Cardiac muscle cell (in vitro differentiated cells and primary cell): ENCODE results near the gene NRL. TPM values are rescaled to one million over a fixed set of nuclear protein-coding genes. Genes with fewer than 3 reads are reported as not detected.

ENCODE experiments used
- DNase-seq, 2 donors: peaks; one replicate each; pipeline versions ENCODE4 v3.0.0 to v3.0.0-alpha.2; 2010 to 2017; ENCODE audit warnings: low read depth in 1 of 2, low spot score in 1 of 2
- H3K27ac ChIP-seq: fragments of 200-600 bp; sonication (generic); 2 replicates; pipeline ENCODE4 v1.5.1; 2016
- H3K27me3 ChIP-seq: fragments of 200-600 bp; sonication (generic); 2 replicates; pipeline ENCODE4 v1.6.0; 2016; ENCODE audit warnings: control low read depth
- H3K36me3 ChIP-seq: fragments of 200-600 bp; sonication (generic); 2 replicates; pipeline ENCODE4 v1.5.1; 2016; ENCODE audit warnings: control low read depth
- H3K4me1 ChIP-seq: fragments of 200-600 bp; sonication (generic); 2 replicates; pipeline ENCODE4 v1.8.1; 2017; ENCODE audit warnings: low read depth, mild to moderate bottlenecking, mixed run types
- H3K4me3 ChIP-seq: fragments of 200-600 bp; sonication (generic); 2 replicates; pipeline ENCODE4 v1.5.1; 2016; ENCODE audit warnings: mild to moderate bottlenecking
- H3K9me3 ChIP-seq: fragments of 200-600 bp; sonication (generic); 2 replicates; pipeline ENCODE4 v1.5.1; 2017; ENCODE audit warnings: low read depth, mild to moderate bottlenecking, control low read depth
- polyA plus RNA-seq: library from polyadenylated mRNA; unstranded; fragments of >200 nt; fragmentation: Nextera tagmentation; extraction: Ambion mirVana; gene quantifications from 2 replicates; pipeline ENCODE4 v1.2.1, GENCODE V29; 2016
- total RNA-seq: library from RNA; depleted of rRNA; stranded (reverse); fragments of >200 nt; gene quantifications from 2 replicates; pipeline ENCODE4 v1.2.3, GENCODE V29; 2016
- TF ChIP-seq, protein P1 (sequence below): IDR thresholded peaks from 2 replicates; pipeline ENCODE4 v1.5.1; 2012; ENCODE audit warnings: low read depth, mild to moderate bottlenecking, low read length

The NRL gene
- total and polyA plus RNA-seq, 2 experiments from 2014 or later = 4.2 to 5.1 TPM

DNA sequence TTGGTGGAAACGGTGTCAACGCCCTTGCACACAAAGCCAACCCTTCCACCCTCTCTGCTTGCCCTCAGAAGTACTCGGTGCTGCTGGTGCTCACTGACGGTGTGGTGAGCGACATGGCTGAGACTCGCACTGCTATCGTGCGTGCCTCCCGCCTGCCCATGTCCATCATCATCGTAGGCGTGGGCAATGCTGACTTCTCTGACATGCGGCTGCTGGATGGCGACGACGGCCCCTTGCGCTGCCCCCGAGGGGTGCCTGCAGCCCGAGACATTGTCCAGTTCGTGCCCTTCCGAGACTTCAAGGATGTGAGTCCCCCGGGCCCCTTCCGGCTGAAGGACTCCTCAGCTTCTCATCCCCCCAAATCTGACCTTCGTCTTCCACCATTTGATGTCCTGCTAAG is 37.7 kb downstream of the NRL start:
- peaks cover 16% of the 10 kb centered on the region for H3K27me3 ChIP-seq
- no peak overlapping the region for H3K4me3 ChIP-seq
- no peak for DNase-seq
- TF ChIP-seq, protein P1, sequence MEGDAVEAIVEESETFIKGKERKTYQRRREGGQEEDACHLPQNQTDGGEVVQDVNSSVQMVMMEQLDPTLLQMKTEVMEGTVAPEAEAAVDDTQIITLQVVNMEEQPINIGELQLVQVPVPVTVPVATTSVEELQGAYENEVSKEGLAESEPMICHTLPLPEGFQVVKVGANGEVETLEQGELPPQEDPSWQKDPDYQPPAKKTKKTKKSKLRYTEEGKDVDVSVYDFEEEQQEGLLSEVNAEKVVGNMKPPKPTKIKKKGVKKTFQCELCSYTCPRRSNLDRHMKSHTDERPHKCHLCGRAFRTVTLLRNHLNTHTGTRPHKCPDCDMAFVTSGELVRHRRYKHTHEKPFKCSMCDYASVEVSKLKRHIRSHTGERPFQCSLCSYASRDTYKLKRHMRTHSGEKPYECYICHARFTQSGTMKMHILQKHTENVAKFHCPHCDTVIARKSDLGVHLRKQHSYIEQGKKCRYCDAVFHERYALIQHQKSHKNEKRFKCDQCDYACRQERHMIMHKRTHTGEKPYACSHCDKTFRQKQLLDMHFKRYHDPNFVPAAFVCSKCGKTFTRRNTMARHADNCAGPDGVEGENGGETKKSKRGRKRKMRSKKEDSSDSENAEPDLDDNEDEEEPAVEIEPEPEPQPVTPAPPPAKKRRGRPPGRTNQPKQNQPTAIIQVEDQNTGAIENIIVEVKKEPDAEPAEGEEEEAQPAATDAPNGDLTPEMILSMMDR = no peak
- no peaks in the 10 kb centered on the region for H3K36me3 ChIP-seq
- no peaks in the 10 kb centered on the region for H3K9me3 ChIP-seq
- no peak overlapping the region for H3K27ac ChIP-seq
- H3K4me1 ChIP-seq = no peaks in the 10 kb centered on the region

GRCh38 chr14:24076302-24076601 is 38.5 kb downstream of the NRL start:
- H3K4me1 ChIP-seq = no peaks in the 10 kb centered on the region
- H3K27ac ChIP-seq = no peak overlapping the region
- TF ChIP-seq, protein P1 = no peak
- H3K9me3 ChIP-seq = no peaks in the 10 kb centered on the region
- H3K36me3 ChIP-seq = no peaks in the 10 kb centered on the region
- DNase-seq = no peak
- H3K27me3 ChIP-seq = peaks cover 8% of the 10 kb centered on the region
- no peak overlapping the region for H3K4me3 ChIP-seq

GRCh38 chr14:24075485-24076301 is 39.1 kb downstream of the NRL start:
- H3K4me3 ChIP-seq = no peak overlapping the region
- DNase-seq = no peak
- no peaks in the 10 kb centered on the region for H3K9me3 ChIP-seq
- H3K27me3 ChIP-seq = peaks cover 8% of the 10 kb centered on the region
- H3K36me3 ChIP-seq = no peaks in the 10 kb centered on the region
- no peak overlapping the region for H3K27ac ChIP-seq
- TF ChIP-seq, protein P1 = no peak
- no peaks in the 10 kb centered on the region for H3K4me1 ChIP-seq

DNA sequence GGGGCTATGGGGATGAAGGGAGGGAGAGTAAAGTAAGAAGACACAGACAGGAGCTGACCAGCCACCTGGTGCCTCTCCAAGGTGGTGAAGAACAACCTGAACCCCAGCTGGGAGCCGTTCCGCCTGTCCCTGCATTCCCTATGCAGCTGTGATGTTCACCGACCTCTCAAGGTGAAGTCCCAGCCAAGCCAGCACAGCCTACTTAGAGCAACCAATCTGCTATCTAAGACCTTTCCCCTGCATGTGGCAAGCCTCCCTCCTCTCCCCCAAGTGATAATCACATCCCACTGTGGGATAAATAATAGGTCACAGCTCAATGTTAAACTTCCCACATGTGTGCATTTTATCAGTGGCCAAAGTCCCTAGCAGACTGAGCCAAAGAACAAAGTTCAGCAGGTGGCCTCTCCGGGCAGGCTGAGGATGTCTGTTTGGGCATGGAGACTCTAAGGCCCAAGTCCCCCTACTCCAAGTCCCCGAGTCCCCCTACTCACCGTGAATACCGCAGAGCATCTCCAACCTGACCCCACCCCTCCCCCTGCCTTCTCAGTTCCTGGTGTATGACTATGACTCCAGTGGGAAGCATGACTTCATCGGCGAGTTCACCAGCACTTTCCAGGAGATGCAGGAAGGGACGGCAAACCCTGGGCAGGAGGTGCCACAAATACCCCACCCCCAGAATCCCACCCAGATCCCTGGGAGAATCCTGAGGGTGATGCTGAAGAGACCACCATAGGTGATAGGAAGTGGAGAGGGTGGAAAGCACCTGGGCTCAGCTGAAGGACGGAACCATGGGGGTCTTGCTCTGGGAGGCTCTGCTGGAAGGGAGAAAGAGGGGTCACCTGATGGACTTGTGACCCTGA is 39.9 kb downstream of the NRL start:
- Histone ChIP-seq H3K36me3 (no peaks in the 10 kb centered on the region), H3K27me3 (no peaks in the 10 kb centered on the region), H3K4me1 (no peaks in the 10 kb centered on the region), H3K4me3 (no peak overlapping the region), H3K27ac (no peak overlapping the region), H3K9me3 (no peaks in the 10 kb centered on the region)
- TF ChIP-seq, protein P1 = no peak
- DNase-seq = no peak

GRCh38 chr14:24072881-24073877 is 41.6 kb downstream of the NRL start:
- no peak overlapping the region for H3K4me3 ChIP-seq
- no peaks in the 10 kb centered on the region for H3K9me3 ChIP-seq
- H3K27ac ChIP-seq = no peak overlapping the region
- TF ChIP-seq, protein P1 = no peak
- no peak for DNase-seq
- no peaks in the 10 kb centered on the region for H3K4me1 ChIP-seq
- H3K27me3 ChIP-seq = no peaks in the 10 kb centered on the region
- H3K36me3 ChIP-seq = no peaks in the 10 kb centered on the region
